HUES48 (cell line): ENCODE results near the gene ZNF615.
"Not testable (repeated sequence)": the region's sequence is repeated elsewhere in the genome, so short reads cannot be mapped to it uniquely, and the experiment has no call there.

Source experiments
- H3K27ac ChIP-seq: one replicate; pipeline ENCODE4 v1.7.0; 2013; ENCODE audit warnings: low read depth, low read length, inconsistent platforms
- H3K27me3 ChIP-seq: 2 replicates; pipeline ENCODE4 v1.6.1; 2013; ENCODE audit warnings: mild to moderate bottlenecking, low read length; ENCODE audit not compliant: control insufficient read depth, insufficient read depth
- H3K36me3 ChIP-seq: 2 replicates; pipeline ENCODE4 v1.6.1; 2013; ENCODE audit warnings: low read length; ENCODE audit not compliant: control insufficient read depth, insufficient read depth
- H3K4me1 ChIP-seq: 2 replicates; pipeline ENCODE4 v1.6.1; 2013; ENCODE audit warnings: mild to moderate bottlenecking, low read length; ENCODE audit not compliant: control insufficient read depth, insufficient read depth
- H3K4me3 ChIP-seq: 2 replicates; pipeline ENCODE4 v1.5.1; 2013; ENCODE audit warnings: mild to moderate bottlenecking, low read depth, low read length
- H3K9ac ChIP-seq: 2 replicates; pipeline ENCODE4 v1.6.1; 2013; ENCODE audit warnings: mild to moderate bottlenecking, low read depth, low read length, moderate library complexity
- H3K9me3 ChIP-seq: 2 replicates; pipeline ENCODE4 v1.6.1; 2013; ENCODE audit warnings: low read length; ENCODE audit not compliant: control insufficient read depth, insufficient read depth

The ZNF615 gene

GRCh38 chr19:52024478-52024877 lies 16.5 kb upstream of the ZNF615 start:
- H3K9me3 ChIP-seq: peaks cover 14% of the 10 kb centered on the region; the same call in 1 of the 2 replicates
- H3K9ac ChIP-seq, H3K27ac ChIP-seq, H3K27me3 ChIP-seq, H3K4me1 ChIP-seq, H3K4me3 ChIP-seq: not testable (repeated sequence)
- H3K36me3 ChIP-seq: peaks cover 64% of the 10 kb centered on the region

- Histone ChIP-seq H3K27me3 (no peaks in the 10 kb centered on the region), H3K9ac (no peak overlapping the region), H3K36me3 (peaks cover 86% of the 10 kb centered on the region), H3K4me1 (peaks cover 3% of the 10 kb centered on the region; the same call in 1 of the 2 replicates), H3K9me3 (peaks cover 17% of the 10 kb centered on the region), H3K27ac (no peak overlapping the region), H3K4me3 (no peak overlapping the region)
Measured at GRCh38 chr19:52022193-52022592, 14.2 kb upstream of the ZNF615 start.

- Histone ChIP-seq H3K4me1 (no peaks in the 10 kb centered on the region), H3K27me3 (no peaks in the 10 kb centered on the region), H3K36me3 (peaks cover 97% of the 10 kb centered on the region), H3K27ac (no peak overlapping the region), H3K4me3 (no peak overlapping the region), H3K9ac (no peak overlapping the region), H3K9me3 (peaks cover 15% of the 10 kb centered on the region)
Measured at GRCh38 chr19:52020506-52020905, 12.5 kb upstream of the ZNF615 start.

GRCh38 chr19:52010674-52011073 lies 2.7 kb upstream of the ZNF615 start:
- no peaks in the 10 kb centered on the region for H3K4me1 ChIP-seq
- no peak overlapping the region for H3K9ac ChIP-seq
- no peak overlapping the region for H3K27ac ChIP-seq
- peaks cover 5% of the 10 kb centered on the region; the same call in 1 of the 2 replicates for H3K9me3 ChIP-seq
- H3K4me3 ChIP-seq: no peak overlapping the region
- H3K36me3 ChIP-seq: peaks cover 17% of the 10 kb centered on the region
- no peaks in the 10 kb centered on the region for H3K27me3 ChIP-seq

GRCh38 chr19:52007451-52007805 lies 583 bp downstream of the ZNF615 start:
- Histone ChIP-seq H3K27ac (no peak overlapping the region), H3K27me3 (no peaks in the 10 kb centered on the region), H3K9me3 (peaks cover 5% of the 10 kb centered on the region; the same call in 1 of the 2 replicates), H3K9ac (peak overlapping the region; percentile 96; the same call in 1 of the 2 replicates), H3K4me1 (no peaks in the 10 kb centered on the region), H3K4me3 (peak overlapping the region; percentile 99), H3K36me3 (peaks cover 5% of the 10 kb centered on the region)

- H3K9ac ChIP-seq: no peak overlapping the region
- H3K9me3 ChIP-seq: peaks cover 81% of the 10 kb centered on the region
- H3K36me3 ChIP-seq: peaks cover 60% of the 10 kb centered on the region
- no peaks in the 10 kb centered on the region for H3K4me1 ChIP-seq
- H3K27ac ChIP-seq: no peak overlapping the region
- H3K27me3 ChIP-seq: no peaks in the 10 kb centered on the region
- H3K4me3 ChIP-seq: peak overlapping the region; percentile 40; the same call in 1 of the 2 replicates
Measured at GRCh38 chr19:51994048-51994644, 13.9 kb downstream of the ZNF615 start.

GRCh38 chr19:51993422-51993821 lies 14.6 kb downstream of the ZNF615 start:
- H3K4me1 ChIP-seq: no peaks in the 10 kb centered on the region
- no peak overlapping the region for H3K9ac ChIP-seq
- no peaks in the 10 kb centered on the region for H3K27me3 ChIP-seq
- no peak overlapping the region for H3K27ac ChIP-seq
- H3K9me3 ChIP-seq: peaks cover 75% of the 10 kb centered on the region
- peaks cover 54% of the 10 kb centered on the region for H3K36me3 ChIP-seq
- H3K4me3 ChIP-seq: peak overlapping the region; percentile 26; the same call in 1 of the 2 replicates

GRCh38 chr19:51986309-51987291 lies 21.4 kb downstream of the ZNF615 start, which contains the start of gene ZNF350:
TSS of gene ZNF350 (minus strand) at chr19:51986840. CDS start at chr19:51974360, 12,480 bp downstream.
- Histone ChIP-seq H3K4me3 (peak within 1 kb of the TSS; percentile 76), H3K36me3 (no peaks in the 10 kb centered on the region), H3K9me3 (peaks cover 31% of the 10 kb centered on the region), H3K27me3 (no peaks in the 10 kb centered on the region), H3K9ac (peak within 1 kb of the TSS; percentile 66), H3K4me1 (0 out of 2 replicates have a peak, but pooled peaks cover 4% of the 10 kb centered on the region), H3K27ac (peak within 1 kb of the TSS; percentile 63)

GRCh38 chr19:51983361-51983760 lies 24.6 kb downstream of the ZNF615 start:
- H3K9ac ChIP-seq: no peak overlapping the region
- H3K27ac ChIP-seq: no peak overlapping the region
- H3K36me3 ChIP-seq: no peaks in the 10 kb centered on the region; the same call in 1 of the 2 replicates
- no peak overlapping the region for H3K4me3 ChIP-seq
- H3K4me1 ChIP-seq: 0 out of 2 replicates have a peak, but pooled peaks cover 4% of the 10 kb centered on the region
- H3K9me3 ChIP-seq: peaks cover 45% of the 10 kb centered on the region
- H3K27me3 ChIP-seq: no peaks in the 10 kb centered on the region

GRCh38 chr19:51980926-51981325 lies 27.1 kb downstream of the ZNF615 start:
- not testable (repeated sequence) for H3K4me1 ChIP-seq, H3K9ac ChIP-seq, H3K36me3 ChIP-seq, H3K27ac ChIP-seq, H3K4me3 ChIP-seq, H3K27me3 ChIP-seq
- H3K9me3 ChIP-seq: peaks cover 49% of the 10 kb centered on the region
